HG03066 (cell line): ENCODE results near the gene MARK4.

Source experiments
- ATAC-seq: cut with Tn5 transposase; IDR thresholded peaks from one replicate; pipeline ENCODE4 v1.9.1; 2021; ENCODE audit warnings: low read depth; ENCODE audit not compliant: unreplicated experiment

MARK4 gene

DNA sequence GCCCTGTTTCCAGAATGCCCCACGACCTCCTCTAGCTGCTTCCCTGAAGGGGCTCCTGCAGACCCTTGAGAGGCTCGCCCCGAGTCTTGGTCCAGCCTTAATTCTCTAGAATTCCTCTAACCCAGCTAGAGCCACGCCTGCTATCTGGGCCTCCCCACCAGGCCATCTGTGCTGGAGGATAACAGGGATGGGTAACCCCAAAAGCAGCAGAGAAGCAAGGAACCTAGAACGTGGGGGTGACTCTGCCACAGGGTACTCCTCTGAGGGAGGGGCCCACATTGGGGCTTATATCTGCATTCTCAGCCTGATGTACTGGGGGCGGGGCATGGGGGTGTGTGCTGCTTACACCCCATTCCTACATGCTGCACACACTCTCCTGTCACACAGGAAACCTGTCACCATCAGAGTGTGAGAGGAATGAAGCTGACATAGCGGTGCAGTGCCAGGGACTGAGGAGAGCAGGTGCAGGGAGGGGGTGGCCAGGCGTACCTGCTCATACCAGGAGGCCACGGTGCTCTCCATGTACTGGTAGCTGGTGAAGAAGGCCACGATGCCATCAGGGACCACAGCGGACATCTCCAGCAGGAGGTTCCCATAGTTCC, 103.3 kb downstream of the MARK4 start:
- no peak for ATAC-seq
